NCI-H2029 (cell line): ENCODE measurements around the gene GRK3.

Experiments
- DNase-seq: peaks from one replicate; lab custom pipeline; 2025; lab: John Stamatoyannopoulos, UW

GRK3 gene

DNA sequence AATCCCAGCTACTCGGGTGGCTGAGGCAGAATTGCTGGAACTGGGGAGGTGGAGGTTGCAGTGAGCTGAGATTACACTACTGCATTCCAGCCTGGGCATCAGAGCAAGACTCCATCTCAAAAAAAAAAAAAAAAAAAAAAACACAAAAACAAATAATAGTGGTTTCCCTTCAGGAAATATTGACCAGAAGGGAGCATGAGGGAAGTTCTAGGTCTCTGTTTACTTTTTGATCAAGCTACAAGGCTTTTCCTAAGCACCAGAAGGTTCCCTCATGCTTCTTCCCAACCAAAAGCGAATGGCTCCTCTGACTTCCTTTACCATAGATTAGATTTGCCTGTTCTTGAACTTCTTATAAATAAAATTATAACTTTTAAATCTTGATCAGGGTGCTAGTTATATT, 195.8 kb downstream of the GRK3 start:
- DNase-seq, result no peak

DNA sequence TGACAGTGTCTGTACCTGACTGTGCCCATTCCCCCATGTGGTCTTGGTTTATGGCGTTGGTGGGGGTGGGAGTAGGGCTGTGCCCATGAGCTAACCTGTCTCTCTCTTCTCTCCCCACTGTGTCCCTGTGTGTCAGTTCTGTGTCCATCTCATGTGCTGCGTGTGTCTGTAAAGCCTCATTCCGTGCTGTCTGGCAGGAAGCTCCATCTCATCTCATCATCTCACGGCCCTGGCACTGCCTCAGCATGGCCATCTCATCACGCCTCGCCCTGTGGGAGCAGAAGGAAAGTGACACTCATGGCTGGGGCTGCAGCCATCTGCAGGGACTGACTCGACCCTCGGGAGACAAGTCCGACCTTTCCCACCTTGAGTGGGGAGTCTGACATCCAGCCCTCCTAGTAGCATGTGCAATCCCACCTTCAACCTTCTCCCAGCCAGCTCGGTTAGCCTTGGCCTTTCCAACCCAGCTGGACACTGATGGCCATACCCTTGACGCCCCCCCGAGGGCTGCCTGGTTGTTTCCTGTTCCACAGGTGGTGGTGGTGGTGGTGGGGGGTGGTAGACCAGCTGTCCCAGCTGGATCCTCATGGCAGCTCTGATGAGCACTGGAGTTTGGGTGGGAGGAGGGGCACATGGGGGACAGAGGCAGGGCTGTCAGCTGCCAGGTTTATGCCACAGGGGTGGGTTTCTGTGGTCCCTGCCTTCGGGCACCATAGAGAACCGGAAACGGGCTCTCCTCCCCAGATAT, 196.5 kb downstream of the GRK3 start:
- no peak for DNase-seq

DNA sequence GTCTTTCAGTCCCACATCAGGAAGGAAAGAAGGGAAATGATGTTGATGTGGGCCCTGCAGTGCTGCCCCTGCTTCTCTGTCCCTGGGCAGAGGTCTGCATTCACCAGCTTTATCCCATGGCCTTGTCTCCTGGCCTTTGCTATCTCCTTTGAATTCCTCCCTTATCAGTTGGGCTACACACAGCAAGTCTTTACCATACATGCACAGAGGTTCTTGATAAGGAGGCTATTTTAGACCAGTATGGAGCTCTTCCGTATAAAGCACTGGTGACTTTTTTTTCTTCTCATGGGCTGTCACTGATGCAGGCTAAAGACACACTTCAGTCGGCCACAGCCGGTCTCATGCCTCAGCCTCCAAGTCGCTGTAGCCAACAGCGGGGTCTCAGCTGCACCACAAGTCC, 197.7 kb downstream of the GRK3 start:
- DNase-seq, result no peak

DNA sequence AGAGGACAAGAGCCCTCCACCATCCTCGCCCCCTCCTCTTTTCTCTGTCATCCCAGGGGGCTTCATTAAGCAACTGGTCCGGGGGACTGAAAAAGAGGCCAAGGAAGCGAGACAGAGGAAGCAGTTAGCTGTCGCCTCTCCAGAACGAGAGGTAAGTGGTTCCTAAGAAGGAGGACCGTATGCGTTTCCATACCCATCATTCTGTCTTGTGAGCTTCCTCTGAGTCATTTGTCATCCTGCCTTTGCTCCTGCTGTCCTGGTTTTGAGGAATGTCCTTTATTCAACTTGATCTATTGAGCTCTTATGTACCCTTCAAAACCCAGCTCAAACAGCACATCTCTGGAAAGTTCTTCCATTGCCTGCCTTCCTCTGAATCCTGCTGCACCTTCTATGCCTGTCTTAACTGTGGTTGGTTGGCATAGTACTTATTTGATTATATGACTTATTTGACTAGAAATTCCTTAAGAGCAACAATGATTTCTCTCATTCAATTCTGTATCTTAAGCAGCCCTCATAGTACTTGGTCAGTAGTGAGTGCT, 198.8 kb downstream of the GRK3 start:
- DNase-seq, result no peak

DNA sequence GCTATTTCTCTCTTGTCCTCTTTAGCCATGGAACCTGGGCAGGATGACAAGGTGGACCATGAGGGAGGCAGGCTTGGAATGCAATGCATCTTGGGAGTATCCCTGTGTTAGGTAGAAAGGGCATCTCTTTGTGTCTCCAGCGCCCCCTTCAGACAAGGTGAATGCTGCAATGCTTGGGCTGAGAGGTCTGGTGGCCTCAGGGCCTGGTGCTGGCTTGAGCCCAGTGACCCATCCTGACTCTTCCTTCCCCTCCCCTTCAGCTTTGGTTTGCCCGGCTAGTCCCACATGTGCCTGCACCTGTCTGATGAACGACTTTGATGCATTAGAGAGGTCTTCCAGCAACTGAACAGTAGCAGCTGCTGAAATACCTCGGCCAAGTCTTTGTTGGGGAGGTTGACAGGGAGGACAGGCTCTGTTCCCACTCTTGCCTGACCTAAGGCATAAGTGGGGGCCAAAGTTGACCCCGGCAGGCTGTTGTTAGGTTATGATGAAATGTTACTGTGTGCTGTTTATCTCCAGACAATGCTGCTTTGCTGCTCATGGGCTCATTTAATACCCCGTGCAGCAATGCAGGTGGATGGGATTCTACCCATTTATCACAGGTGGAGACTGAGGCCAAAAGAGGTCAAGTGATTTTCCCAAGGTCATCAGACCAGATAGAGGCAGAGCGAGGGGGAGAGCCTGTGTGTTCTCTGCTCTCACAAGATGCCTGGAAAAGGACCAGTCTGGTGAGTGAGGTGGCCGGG, 200.0 kb downstream of the GRK3 start:
- no peak for DNase-seq

DNA sequence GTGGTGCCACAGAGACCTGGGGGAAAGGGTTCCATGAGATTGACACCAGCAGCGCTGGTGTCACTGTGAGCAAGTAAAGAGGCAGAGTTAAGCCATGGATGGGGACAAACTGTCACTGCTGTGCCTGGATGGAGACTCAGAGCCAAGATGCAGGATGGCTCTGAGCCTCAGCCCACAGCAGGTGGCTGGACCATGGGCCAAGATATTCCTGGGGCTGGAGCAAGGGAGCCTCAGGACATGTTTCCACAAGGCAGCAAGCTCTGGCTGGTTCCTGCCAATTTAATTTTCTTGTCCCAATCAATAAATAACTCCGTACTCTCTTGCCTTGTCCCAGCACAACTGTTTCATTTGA, 200.5 kb downstream of the GRK3 start:
- no peak for DNase-seq

DNA sequence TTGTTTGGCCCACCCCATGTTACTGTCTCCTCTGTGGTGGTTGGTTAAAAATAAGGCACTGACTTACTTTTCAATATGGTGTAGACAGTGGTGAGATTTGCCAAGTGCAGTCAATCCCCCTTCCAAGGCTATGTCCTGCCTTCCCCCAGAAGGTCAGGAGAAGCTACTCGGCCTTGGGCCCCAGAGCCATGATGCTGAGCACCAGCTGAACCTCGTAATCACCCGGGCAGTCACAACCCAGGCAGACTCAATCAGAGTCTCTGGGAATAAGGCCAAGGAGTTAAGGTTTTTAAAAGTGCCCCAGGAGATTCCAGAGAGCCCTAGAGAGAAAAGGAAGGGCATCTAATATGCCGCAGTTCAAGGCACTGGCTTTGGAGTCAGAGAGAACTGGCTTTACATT, 201.3 kb downstream of the GRK3 start:
- no peak for DNase-seq

DNA sequence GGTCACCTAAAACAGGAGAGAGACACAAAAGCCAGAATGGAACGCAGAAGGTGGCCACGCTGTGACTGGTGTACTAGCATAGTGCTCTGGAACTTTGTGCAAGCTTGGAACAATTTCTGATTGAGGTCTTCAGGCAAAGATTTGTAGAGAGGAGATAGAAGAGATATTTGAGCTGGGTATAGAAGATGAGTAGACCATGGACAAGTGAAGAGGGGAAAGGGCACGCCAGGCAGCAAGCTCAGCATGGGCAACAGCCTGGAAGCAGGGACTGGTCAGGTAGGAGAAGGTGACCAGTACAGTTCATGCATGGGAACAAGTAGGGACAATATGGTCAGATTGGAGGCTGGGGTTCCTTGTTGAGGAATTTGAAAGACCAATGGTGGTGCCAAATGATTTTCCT, 201.9 kb downstream of the GRK3 start:
- no peak for DNase-seq

DNA sequence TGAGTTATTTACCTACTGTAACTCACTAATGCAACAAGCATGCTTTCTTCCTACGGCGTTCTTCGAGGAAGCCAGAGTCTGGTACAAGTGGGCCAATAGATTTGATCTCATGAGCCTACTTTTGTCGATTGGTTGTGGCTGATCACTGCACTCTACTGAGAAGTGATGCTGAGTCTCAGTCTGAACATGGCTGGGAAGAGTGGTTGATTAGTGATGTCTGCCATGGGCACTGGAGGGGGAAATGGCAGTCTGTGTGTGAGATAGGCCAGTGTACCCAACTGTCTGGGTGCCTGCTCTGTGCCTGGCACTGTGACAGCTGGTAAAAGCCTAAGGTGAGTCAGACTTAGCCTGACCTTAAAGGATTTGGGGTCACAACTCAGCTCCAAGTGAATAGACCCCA, 205.9 kb downstream of the GRK3 start:
- DNase-seq, result no peak

DNA sequence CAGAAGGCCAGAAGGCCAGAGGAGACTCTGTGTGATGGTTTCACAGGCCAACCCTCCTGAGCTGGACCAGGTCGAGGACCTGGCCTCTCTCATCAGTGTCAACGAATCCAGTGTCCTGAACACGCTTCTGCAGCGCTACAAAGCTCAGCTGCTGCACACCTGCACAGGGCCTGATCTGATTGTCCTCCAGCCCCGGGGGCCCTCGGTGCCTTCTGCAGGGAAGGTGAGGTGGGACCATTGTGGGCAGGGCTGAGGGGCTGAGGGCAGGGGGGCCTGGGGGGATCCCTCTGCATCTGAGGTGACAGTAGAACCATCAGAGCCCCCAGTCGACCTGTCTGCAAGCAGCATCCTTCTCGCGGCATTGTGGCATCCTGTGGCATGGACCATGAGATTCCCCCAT, 207.8 kb downstream of the GRK3 start:
- no peak for DNase-seq

DNA sequence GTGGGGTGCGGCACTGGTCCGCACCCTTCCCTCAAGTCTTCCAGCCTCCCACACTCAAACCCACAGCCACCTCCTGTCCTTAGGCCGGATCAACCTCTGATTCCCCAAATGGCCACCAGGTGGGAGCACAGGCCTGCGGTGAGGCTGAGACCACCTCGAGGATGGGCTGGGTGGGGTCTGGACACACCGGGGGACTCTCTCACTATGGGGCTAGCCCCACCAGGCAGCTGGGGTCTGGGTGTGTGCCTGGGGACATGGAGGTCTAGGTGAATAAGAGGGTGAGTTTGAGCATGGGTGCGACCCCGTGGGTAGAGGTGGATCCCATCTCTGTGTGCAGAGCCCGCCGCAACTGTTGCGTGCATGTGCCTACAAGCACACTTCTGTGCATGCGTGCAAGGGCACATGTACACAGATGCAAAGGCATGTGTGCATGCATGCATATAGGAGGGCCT, 210.1 kb downstream of the GRK3 start:
- no peak for DNase-seq

DNA sequence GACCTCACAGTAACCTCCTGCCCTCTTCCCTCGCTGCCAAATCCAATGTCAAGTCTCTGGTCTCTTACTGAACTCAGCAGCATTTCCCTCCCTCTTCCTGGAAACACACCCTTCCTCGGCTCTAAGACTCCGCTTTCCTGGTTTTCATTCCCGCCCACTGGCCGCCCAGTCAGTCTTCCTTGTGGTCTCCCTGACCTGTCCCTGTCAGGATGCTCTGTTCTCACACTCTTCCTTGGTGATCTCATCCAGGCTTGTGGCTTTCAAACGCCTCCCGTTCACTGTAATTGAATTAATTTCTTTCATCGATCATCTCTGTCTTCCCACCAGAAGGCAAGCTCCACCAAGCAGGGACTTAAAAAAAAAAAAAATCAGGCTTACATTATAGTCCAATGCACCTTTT, 211.1 kb downstream of the GRK3 start:
- no peak for DNase-seq

DNA sequence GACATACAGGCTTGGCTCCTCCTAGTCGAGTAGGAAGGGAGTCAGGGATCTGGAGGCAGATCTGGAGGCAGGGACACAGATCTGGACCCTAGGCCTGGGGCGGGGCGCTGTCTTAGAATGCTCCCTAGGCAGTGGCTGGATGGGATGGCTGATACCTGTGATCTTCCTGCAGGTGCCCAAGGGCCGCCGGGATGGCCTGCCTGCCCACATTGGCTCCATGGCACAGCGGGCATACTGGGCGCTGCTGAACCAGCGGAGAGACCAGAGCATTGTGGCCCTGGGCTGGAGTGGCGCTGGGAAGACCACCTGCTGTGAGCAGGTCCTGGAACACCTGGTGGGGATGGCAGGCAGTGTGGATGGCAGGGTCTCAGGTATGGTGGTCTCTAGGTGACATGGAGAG, 212.9 kb downstream of the GRK3 start:
- no peak for DNase-seq

DNA sequence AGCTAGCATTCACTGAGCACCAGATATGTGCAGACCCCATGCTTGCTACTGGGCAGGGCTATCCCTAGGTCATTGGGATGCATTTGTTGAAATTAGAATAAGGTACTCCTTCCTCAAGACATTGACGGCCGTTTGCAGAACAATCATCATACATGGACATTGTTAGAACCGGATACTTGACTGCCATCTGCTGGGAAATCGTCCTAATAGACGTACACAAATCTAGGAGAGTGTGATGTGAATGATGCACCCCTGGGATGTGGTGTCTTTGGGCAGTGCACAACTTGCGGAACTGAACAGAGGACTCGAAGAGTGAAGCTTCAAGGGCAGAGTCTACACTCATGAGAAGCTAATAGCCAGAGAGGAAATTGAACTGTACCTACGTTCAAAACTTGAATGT, 213.4 kb downstream of the GRK3 start:
- DNase-seq, result no peak
